DMS53 treated with DMSO at 0.1 percent for 48 hours (cell line): ENCODE measurements around the gene HOGA1.
"Not testable (repeated sequence)": the region's sequence is repeated elsewhere in the genome, so short reads cannot be mapped to it uniquely, and the experiment has no call there.

ENCODE experiments used
- DNase-seq: peaks from one replicate; lab custom pipeline; 2025; ENCODE audit not compliant: unreplicated experiment; lab: John Stamatoyannopoulos, UW

HOGA1 gene

GRCh38 chr10:97554336-97554735 lies 29.9 kb upstream of the HOGA1 start:
- not testable (repeated sequence) for DNase-seq

GRCh38 chr10:97555541-97555940 lies 28.6 kb upstream of the HOGA1 start:
- DNase-seq = not testable (repeated sequence)

- DNase-seq = not testable (repeated sequence)
Observed at GRCh38 chr10:97560731-97561381, 23.3 kb upstream of the HOGA1 start.

- DNase-seq = not testable (repeated sequence)
Observed at GRCh38 chr10:97561386-97562077, 22.7 kb upstream of the HOGA1 start.

- not testable (repeated sequence) for DNase-seq
Observed at GRCh38 chr10:97562329-97562728, 21.9 kb upstream of the HOGA1 start.

- no peak for DNase-seq
Observed at GRCh38 chr10:97563337-97563736, 20.9 kb upstream of the HOGA1 start.

- no peak for DNase-seq
Observed at GRCh38 chr10:97564776-97565175, 19.4 kb upstream of the HOGA1 start.

GRCh38 chr10:97566336-97566996 lies 17.7 kb upstream of the HOGA1 start:
- DNase-seq = no peak

GRCh38 chr10:97567891-97568290 lies 16.3 kb upstream of the HOGA1 start:
- no peak for DNase-seq

- no peak for DNase-seq
Observed at GRCh38 chr10:97570146-97570788, 13.9 kb upstream of the HOGA1 start.

GRCh38 chr10:97570789-97571471 lies 13.3 kb upstream of the HOGA1 start:
- no peak for DNase-seq

GRCh38 chr10:97571622-97572021 lies 12.6 kb upstream of the HOGA1 start:
- peak; percentile 7 for DNase-seq

- peak; percentile 74 for DNase-seq
Observed at GRCh38 chr10:97572214-97572989, 11.8 kb upstream of the HOGA1 start, which contains the start of gene ANKRD2. TSS of gene ANKRD2 (plus strand) at chr10:97572779. CDS start at chr10:97572789, 10 bp downstream.

- DNase-seq = no peak
Observed at GRCh38 chr10:97573021-97573420, 11.2 kb upstream of the HOGA1 start.

GRCh38 chr10:97573672-97574071 lies 10.5 kb upstream of the HOGA1 start:
- DNase-seq = no peak

GRCh38 chr10:97574374-97575126 lies 9.6 kb upstream of the HOGA1 start:
- DNase-seq = peak; percentile 98

- no peak for DNase-seq
Observed at GRCh38 chr10:97575127-97575668, 9.0 kb upstream of the HOGA1 start.

- DNase-seq = not testable (repeated sequence)
Observed at GRCh38 chr10:97576487-97576886, 7.7 kb upstream of the HOGA1 start.

- no peak for DNase-seq
Observed at GRCh38 chr10:97577701-97578100, 6.5 kb upstream of the HOGA1 start.
